ENCODE results near the gene COMMD7.

Gene COMMD7

GRCh38 chr20:32773855-32774254 lies 30.6 kb upstream of the COMMD7 start:
- TF ChIP-seq CTCF (IDR thresholded peaks at IDR 0.05) = no peak

DNA sequence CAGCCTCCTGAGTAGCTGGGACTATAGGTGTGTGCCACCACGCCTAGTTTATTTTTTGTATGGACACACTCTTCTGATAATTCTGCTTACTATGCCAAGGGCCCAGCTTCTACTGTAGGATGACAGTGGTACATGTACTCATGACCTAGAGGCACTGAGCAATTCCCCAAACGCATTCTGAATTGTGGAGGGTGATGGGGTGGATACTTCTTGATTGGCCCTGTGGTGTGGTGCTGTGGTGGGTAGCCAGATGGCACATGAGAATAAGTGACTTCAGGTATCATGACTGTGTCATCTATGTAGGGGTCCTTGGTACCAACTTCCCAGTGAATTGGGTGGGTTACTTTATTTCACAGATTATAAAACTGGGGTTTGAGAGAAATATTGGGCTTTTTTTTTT lies 30.0 kb upstream of the COMMD7 start:
- TF ChIP-seq CTCF (IDR thresholded peaks at IDR 0.05) = no peak

DNA sequence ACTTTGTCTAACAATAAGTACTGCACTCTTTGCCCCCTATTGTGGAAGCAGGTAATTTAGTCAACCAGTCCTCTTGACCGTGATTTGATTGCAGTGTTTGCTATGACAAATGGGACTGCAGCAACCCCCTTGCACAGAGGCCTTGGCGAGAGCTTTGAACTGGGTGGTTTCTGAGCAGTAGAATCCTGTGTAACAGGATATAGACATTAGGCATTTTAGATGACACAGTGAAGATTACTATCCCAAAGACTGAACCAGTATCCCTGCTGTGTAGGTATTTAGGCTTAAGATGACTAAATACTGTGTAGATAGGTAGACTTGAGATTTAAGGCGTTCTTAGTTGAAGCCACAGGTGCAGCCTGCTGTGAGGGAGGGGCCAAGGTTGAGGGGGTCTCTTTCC lies 28.8 kb upstream of the COMMD7 start:
- TF ChIP-seq CTCF (IDR thresholded peaks at IDR 0.05) = no peak

DNA sequence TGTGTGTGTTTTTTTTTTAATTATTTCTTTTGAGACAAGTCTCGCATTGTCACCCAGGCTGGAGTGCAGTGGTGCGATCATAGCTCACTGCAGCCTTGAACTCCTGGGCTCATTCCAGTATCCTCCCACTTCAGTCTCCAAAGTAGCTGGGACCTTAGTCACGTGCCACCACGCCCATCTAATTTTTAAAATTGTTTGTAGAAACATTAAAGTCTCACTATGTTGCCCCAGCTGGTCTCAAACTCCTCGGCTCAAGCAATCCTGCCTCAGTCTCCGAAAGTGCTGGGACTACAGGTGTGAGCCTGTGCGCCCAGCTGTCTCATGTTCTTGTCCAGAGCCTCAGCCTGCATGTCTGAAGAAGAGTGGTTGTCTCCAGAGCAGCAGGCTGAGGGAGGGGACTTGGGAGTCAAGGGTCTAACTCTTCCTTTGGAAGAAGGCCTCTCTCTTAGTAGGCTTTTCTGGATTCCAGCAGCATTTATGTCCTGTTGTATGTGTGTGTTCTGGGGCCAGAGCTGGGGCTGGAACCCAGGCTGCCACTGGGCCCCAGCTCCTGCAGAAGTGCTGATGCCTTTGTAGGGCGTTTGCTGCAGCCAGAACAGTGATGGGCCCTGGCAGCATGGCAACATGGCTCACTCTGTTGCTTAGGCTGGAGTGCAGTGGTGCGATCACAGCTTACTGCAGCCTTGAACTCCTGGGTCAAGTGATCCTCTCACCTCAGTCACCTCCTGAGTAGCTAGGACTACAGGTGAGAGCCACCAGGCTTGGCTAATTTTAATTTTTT lies 24.3 kb upstream of the COMMD7 start:
- TF ChIP-seq CTCF (IDR thresholded peaks at IDR 0.05) = no peak

DNA sequence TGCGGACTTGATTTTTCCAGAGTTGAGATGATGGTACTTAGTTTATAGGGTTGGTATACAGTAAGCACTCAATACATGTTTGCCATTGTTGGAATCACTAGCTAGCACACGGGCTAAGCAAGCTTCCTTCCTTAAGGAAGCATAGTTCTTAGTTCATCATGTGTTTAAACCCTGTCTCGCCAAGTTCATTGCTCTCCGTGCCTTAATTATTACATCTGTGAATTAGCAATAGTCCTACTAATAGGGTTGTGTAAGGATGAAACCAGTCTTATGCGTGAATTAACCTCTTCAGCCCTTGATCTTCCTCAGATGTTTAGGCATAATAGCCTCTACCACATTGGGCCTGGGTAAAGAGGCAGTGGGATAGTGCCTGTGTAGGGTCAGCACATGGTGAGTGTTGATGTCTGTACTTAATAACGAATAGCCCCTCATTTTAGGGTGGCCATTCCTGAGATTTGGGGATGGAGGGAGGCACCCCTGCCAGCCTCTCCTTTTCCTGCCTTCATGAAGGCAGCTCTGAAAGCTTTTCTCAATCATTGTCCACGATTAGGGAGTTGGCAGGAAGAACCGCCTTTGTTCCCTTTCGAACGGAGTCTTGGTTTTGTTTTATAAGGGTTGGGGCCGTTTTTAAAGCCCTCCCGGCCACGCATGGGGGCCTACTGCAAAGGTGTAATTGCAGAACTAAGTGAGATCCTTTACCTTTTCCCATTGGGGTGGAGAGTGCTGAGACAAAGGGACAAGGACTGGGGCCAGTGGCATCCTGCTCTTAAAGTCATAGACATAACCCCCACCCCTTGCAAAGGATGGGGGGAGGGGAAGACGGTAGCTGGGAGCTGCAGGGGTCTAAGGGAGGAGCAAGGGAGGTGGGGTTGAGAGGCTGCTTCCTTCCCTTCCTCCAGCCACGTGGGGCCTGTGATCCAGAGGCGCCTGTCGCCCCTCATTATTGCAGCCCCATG lies 21.0 kb upstream of the COMMD7 start:
- no peak for TF ChIP-seq CTCF (IDR thresholded peaks at IDR 0.05)

DNA sequence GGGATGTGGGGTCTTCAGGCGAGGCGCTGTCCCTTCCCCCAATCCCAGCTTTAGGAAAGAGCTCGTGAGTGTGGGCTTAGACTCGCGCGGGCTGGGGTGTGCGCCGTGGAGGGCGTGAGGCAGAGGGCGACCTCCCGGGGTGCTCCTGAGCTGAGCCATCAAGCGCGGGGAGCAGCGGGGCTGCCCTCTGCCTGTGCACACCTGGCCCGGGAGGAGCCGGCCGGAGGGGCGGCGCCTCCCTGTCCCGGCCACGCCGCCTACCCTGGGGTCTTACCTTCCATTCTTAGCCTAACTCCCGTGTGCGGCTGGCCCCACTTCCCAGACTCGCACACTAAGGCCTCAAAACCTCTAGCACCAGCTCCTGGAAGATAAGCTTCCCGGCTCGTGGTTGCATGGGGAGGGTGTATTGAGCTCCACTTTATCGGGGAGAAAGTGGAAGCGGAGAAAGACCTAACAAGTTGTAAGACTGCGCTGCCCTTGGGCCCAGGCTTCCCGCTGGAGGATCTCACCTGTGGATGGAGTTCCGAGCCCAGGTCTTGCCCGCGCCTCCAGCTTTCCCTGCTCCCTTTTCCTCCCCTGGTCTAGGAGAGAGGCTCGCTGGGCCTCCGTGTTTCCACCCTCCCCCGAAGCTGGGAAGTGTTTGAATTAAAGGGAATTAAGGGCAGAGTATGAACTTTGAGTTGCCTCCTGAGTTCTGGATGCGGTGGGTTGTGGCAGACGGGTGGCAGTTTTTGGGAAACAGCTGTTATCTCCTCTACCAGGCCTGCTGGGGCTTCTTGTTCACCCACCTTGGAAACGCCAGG lies 20.1 kb upstream of the COMMD7 start:
- no peak for TF ChIP-seq CTCF (IDR thresholded peaks at IDR 0.05)

DNA sequence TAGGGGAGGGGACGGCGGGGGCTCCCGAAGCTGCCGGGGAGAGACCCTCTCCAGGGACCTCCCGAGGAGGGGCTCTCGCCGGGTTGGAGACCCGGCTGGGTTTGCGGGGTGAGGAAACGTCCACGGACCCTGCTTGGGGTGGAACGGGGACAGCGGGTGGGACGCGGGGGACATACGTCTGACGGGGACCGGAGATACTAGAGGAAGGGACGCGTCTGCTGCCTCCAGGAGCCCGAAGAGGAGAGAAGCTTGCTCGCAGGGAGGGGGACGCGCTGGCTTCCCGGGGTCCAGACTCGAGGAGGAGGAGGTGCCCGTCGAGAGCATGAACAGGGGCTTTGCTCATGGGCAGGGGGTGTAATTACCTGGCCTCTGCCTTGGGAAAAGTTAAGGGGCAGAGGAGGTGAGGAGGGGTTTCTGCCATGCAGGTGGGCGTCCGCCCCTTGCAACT lies 19.5 kb upstream of the COMMD7 start:
- no peak for TF ChIP-seq CTCF (IDR thresholded peaks at IDR 0.05)

All from LNCAP (cell line).